ENCODE data around the gene LRFN2.

Gene LRFN2

DNA sequence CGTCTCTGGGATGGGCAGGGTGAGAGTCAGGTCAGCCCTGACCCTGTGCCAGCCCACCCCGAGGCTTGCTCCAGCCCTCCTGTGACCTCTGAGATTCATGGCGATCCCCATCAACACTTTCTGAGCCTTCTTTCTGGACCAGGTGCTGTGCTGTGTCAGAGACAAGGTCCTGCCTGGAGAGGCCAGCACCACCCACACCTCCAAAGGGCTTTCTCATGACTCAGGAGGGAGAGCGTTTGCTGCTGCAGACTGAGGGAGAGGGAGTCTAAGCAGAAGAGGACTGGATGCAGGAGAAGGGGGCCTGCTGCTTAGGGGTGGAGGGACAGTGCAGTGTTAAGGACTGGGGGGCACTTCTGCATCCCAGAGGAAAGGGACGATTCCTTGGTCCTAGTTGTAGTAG is 193.5 kb downstream of the LRFN2 start:
- DNase-seq: no peak

- no peak for DNase-seq
Measured at GRCh38 chr6:40392589-40392988, 194.6 kb downstream of the LRFN2 start.

DNA sequence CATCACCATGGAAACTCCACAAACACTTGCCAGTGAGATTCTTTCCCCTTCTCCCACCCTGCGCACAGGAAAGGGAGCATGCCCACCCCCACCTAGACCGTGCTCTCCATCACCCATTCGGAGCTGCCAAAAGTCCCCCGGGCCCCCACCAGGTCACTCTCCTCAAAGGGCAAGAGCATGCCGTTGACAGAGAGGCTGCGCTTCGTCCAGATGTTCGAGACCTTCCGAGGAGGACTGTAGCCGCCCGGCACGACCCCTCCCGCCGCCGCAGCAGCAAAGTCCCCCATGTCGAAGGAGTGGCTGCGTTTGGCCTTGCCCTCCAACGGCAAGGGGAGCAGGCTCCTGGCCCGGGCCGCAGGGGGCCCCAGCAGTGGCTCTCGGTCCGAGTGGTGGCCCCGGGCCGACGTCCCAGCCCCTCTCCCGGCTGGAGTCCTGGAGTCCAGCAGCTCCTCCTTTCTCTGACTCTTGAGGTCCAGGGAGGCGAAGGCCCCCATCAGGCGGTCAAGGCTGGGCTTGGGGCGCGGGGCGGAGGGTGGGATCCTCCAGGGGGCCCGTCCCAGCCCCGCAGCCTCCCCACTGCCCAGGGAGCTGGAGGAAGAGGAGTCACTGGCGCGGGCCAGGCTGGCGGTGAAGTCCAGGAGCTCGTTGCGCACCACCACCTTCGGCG is 195.2 kb downstream of the LRFN2 start:
- DNase-seq: no peak

GRCh38 chr6:40391086-40391485 is 196.1 kb downstream of the LRFN2 start:
- DNase-seq: no peak

- DNase-seq: no peak
Measured at GRCh38 chr6:40390144-40390800, 196.9 kb downstream of the LRFN2 start.

GRCh38 chr6:40389254-40389653 is 197.9 kb downstream of the LRFN2 start:
- no peak for DNase-seq

DNA sequence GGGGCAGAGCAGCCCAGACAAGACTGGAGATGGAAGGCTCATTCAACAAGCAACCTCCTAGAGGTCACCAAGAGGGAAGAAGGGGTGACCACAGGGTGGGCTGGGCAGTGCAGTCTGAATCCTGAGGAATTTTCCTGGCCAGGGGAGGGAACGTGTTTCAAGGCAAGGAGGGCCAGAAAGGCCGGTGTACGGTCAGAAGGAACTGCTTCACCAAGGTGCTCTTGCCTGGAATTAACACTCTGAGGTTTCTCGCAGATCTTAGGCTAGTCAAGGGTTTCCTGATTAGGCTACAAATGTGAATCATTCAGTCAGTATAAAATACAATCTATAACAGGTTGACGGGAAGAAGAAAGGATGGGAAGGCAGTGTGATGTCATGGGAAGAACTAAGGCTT is 199.3 kb downstream of the LRFN2 start:
- no peak for DNase-seq

GRCh38 chr6:40387127-40387870 is 199.9 kb downstream of the LRFN2 start:
- DNase-seq: no peak

GRCh38 chr6:40386200-40386599 is 201.0 kb downstream of the LRFN2 start:
- DNase-seq: no peak

DNA sequence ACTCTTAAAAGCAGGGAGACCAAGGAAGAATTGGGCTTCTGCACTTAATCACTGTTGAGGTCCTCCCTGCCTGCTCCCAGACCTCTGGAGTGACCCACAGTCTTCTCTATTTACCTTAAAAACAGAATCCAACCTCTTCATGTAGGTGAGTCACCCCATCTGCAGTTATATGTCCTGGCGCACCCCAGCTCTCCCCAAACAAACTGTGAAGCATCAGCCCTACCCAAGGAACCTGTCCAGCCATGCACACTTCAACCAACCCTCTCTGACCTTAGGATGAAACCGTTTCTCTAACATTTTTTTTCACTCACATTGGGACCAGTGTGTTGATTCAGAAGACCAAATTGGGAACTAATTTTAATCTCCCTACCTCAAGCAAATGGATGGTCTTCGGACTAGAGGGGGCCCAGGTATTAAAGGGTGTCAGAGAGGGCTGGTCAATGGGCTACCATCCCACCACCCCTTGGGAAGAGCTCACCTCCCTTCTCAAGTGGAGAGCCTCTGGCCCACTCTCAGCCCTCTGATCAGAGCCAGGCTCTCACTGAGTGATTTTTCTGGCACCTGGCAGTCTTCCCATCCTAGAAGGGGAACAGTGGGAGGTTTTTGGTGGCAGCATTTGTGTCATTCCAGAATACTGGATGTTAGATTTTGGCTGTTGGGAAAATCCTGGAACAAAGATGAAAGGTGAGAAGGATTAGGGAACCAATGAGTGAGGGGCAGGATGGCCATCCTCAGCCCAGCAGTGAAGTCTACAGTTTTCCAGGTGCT is 203.6 kb downstream of the LRFN2 start:
- DNase-seq: no peak

GRCh38 chr6:40380271-40380670 is 206.9 kb downstream of the LRFN2 start:
- no peak for DNase-seq

DNA sequence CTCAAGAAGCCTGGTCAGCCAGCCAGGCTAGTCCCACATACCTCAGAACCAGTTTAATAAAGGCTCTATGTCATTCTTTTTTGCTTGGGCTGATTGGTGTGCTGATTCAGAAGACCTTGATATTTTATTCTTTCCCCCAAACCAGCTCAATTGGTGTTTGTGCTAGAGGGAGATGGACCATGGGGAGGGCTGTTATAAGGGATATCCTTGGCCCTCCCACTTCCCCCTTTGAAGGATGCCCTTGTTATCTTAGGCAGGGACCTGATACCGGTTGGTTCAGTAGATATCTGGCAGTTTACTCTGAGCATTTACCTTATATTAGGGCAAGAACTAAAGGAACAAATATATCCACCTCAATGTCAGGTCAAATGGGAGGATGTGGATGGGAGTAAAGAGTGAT is 207.4 kb downstream of the LRFN2 start:
- no peak for DNase-seq

- DNase-seq: no peak
Measured at GRCh38 chr6:40378725-40379074, 208.5 kb downstream of the LRFN2 start.

GRCh38 chr6:40378071-40378724 is 209.0 kb downstream of the LRFN2 start:
- no peak for DNase-seq

- no peak for DNase-seq
Measured at GRCh38 chr6:40377173-40377806, 209.9 kb downstream of the LRFN2 start.

DNA sequence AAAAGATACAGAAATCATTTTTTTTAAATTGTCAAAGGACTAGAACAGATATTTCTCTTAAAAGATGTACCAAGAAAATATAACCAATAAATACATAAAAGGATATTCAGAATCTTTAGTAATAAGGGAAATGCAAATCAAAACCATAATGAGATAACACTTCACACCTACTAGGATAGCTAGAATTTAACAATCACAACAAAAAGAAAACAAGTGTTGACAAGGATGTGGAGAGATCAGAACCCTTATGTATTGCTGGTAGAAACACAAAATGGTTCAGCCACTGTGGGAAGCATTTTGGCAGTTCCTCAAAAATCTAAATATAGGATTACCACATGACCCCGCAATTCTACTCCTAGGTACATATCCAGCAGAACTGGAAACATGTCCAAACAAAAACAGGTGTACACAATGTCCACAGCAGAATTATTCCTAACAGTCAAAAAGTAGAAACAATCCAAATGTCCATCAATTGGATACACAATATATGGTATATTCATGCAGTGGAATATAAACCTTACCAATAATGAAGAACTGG is 211.0 kb downstream of the LRFN2 start:
- no peak for DNase-seq

- no peak for DNase-seq
Measured at GRCh38 chr6:40373267-40373666, 213.9 kb downstream of the LRFN2 start.

DNA sequence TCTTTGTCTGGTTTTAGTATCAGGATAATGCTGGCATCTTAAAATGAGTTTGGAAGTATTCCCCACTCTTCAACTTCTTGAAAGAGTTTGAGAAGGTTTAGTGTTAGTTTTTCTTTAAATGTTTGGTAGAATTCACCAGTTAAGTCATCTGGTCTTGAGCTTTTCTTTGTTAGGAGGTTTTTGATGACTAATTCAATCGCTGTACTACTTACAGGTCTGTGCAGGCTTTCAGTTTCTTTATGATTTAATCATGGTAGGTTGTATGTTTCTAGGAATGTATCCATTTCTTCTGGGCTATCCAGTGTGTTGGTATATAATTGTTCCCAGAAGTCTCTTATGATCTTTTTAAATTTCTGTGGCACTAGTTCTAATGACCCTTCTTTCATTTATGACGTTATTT is 215.5 kb downstream of the LRFN2 start:
- no peak for DNase-seq

DNA sequence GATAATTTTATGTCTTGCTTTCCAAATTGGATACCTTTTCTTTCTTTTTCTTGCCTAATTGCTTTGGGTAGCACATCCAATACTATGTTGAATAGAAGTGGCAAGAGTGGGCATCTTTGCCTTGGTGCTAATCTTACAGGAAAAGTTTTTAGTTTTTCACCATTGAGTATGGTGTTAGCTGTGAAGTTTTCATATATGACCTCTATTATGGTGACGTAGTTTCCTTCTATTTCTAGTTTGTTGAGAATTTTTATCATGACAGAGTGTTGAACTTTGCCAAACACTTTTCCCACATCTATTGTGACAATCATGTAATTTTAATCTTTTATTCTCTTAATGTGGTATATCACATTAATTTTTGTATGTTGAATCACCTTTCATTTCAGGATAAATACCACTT is 216.1 kb downstream of the LRFN2 start:
- no peak for DNase-seq

DNA sequence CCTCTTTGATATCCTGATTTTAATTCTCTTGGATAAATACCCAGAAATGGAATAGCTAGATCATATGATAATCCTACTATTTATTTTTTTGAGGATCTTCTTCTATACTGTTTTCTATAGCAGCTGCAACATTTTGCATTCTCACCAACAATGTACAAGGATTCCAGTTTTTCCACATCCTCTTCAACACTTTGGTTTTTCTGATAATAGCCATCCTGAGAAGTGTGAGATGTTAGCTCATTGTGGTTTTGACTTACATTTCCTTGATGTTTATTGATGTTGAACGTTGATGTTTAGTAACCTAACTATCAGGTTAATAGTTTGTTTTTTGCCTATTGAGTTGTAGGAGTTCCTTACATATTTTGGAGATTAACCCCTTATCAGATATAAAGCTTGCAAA is 217.3 kb downstream of the LRFN2 start:
- DNase-seq: no peak

GRCh38 chr6:40369042-40369441 is 218.1 kb downstream of the LRFN2 start:
- DNase-seq: no peak

DNA sequence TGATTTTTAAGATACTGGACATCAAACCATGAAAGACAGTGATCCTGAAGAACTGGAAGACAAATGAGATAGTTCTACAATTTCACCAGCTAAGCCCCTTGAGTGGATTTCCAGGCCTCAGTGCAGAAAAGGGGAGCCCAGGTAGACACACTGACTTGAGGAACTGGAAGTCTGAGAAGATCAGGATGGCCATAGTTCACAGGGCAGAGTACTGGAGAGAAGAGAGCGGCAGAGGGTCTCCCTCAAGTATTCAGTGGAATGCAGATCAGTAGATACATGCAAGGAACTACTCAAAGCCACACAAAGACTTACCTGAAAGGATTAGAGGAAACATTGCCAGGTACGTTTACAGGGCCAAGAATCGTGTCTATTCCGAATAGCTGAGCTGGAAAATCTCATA is 224.3 kb downstream of the LRFN2 start:
- no peak for DNase-seq
